GM20000 (cell line): ENCODE measurements around the gene HUWE1.

ENCODE experiments used
- DNase-seq: peaks from one replicate; pipeline ENCODE4 v3.0.0; 2012; ENCODE audit warnings: low spot score
- TF ChIP-seq, protein P1 (sequence below): IDR thresholded peaks from 2 replicates; pipeline ENCODE4 v1.5.1; 2012; ENCODE audit warnings: mild to moderate bottlenecking, control low read depth; ENCODE audit errors: extremely low read depth, missing control alignments

Gene HUWE1

DNA sequence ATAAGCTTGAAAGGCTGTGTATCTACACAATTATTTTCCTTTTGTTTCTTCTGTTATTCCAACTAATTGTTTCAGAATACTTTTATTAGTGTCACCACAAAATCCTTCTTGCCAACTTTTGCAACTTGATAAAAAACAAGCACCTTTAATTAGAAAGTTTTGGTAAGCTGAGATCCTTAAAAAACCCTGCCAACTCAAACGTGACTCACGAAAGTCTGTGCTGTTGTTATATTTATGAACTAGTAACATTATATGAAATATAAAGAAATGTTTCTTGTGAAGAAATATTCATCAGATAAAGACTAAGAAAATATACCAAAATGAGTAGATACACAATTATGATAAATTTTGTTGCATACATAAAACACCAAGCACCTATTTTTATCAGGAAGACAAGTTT is 49.0 kb downstream of the HUWE1 start:
- TF ChIP-seq, protein P1, sequence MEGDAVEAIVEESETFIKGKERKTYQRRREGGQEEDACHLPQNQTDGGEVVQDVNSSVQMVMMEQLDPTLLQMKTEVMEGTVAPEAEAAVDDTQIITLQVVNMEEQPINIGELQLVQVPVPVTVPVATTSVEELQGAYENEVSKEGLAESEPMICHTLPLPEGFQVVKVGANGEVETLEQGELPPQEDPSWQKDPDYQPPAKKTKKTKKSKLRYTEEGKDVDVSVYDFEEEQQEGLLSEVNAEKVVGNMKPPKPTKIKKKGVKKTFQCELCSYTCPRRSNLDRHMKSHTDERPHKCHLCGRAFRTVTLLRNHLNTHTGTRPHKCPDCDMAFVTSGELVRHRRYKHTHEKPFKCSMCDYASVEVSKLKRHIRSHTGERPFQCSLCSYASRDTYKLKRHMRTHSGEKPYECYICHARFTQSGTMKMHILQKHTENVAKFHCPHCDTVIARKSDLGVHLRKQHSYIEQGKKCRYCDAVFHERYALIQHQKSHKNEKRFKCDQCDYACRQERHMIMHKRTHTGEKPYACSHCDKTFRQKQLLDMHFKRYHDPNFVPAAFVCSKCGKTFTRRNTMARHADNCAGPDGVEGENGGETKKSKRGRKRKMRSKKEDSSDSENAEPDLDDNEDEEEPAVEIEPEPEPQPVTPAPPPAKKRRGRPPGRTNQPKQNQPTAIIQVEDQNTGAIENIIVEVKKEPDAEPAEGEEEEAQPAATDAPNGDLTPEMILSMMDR, result no peak

DNA sequence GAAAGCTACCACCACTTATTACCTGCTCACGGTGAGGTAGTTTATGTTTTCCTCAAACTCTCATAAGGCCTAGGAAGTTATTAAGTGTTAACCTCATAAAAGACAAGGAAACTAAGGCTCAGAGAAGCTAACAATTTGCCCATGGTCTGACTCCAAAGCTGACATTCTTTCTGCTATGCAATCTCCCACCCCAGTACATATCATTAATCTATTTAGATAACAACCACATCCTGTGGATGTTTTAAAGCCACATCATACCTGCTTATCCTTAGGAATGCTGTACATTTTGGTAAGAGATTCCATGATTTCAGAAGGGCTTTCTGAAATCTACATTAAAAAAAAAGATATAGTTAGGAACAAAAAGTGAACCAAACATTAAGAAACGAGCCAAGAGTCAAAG is 55.4 kb downstream of the HUWE1 start:
- TF ChIP-seq, protein P1, result no peak
- no peak for DNase-seq

More for the DNA sequence above, 49.0 kb downstream of the HUWE1 start:
- no peak for DNase-seq

DNA sequence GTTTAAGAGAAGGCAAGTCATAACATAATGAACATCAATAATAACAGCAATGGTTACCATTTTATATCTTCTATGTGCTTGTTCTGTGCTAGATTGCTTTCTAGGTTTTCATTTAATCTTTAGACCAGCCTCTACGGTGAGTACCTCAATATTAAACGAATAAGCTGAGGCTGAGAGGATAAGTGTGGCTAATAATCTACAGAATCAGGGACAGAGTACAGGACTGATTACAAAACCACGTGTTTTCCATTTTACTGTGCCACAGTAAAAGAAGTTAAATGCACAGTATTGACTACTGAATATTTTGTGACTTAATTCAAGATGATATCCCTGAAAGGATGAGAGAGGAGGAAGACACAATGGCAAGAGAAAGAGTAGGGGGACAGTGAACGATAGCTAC is 56.3 kb downstream of the HUWE1 start:
- TF ChIP-seq, protein P1, result no peak
- DNase-seq, result no peak

DNA sequence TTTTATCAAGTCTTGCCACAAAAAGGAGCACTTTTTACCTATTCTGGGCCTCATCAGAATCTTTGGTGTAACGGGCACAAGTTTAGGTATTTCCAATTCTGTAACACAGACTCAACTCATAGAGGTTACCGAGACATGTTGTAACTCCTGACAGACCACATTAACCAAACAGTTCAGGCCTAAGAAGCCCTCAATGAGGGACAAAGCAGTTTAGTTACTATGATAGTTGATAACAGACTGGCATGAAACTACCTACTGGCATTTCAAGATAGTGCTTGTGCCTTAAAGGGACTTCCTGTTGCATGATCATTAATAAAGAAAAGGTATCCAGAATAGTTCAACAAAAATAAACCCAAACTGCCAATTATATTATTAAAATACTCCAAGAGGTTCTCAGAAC is 64.1 kb downstream of the HUWE1 start:
- TF ChIP-seq, protein P1, result no peak
- DNase-seq, result no peak

DNA sequence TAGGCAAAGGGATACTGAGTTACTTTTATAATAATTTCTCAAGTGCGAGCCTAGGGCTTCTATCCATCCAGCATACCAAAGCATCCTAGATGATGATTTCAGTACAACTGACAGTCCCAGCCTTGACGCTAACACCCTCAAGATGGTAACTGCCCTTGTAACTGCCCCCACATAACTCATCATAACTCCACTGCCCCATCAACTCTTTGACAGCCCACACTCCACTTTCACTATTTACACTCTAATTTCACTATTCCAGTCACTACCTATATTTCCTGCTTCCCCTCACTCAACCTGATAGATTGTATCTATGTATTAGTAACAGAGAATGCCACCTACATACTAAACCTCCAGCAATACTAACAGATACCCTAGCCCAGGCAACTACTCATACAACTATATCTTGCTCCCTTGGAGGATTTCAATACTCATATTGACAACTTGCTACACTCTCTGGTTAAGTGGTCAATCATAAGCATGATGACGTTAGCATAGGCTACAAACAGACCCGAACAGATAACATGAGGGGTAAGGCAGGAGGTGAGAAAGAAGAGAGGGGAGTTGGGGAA is 65.0 kb downstream of the HUWE1 start:
- DNase-seq, result no peak
- TF ChIP-seq, protein P1, result no peak

DNA sequence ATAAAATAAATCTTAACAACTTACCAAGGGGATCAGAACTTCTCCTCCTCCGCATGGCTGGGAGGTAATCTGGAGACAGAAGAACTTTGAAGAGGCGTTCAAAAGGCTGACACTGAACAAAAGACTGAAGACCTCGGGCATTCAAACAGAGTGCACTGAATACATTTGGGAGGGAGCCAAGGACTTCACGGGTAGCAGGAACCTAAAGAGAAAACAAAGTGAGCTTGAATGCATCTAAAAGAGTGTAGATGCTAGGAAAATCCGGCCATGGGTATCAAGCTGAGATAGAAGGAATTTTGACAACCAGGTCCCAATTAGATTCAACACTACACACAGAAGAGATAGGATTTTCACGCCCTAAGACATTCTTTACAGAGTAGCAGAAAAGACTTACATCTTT is 69.6 kb downstream of the HUWE1 start:
- no peak for DNase-seq
- TF ChIP-seq, protein P1, result no peak

DNA sequence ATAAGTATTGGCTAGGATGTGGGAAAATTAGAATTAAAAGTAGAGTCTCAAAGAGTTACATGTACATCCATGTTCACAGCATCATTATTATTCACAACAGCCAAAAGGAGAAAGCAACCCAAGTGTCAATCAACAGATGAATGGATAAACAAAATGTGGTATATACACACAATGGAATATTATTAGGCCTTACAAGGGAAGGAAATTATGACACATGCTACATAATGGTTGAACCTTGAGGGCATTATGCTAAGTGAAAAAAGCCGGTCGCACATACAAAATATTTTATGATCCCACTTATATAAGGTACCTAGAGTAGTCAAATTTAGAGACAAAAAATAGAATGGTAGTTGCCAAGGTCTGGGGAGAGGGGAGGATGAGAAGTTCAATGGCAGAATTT is 80.1 kb downstream of the HUWE1 start:
- DNase-seq, result no peak
- TF ChIP-seq, protein P1, result no peak
